SK-N-SH treated with all-trans-retinoic acid at 6 μM for 48 hours (cell line): ENCODE data around the gene USP22.
A peak's percentile ranks its signal among the peaks of the same experiment; 100 is the strongest.

Experiments
- ARNTL ChIP-seq: fragments of 450-650 bp; formaldehyde crosslinking; IDR thresholded peaks from 2 replicates; pipeline ENCODE4 v1.5.0; 2020; ENCODE audit warnings: low read depth, mild to moderate bottlenecking, moderate library complexity, borderline replicate concordance
- BACH2 ChIP-seq: fragments of 250-450 bp; sonication (Bioruptor Pico); IDR thresholded peaks from 2 replicates; pipeline ENCODE4 v1.9.0; 2021; ENCODE audit warnings: mild to moderate bottlenecking, borderline replicate concordance
- CREB5 ChIP-seq: fragments of 250-450 bp; sonication (Bioruptor Pico); IDR thresholded peaks from 2 replicates; pipeline ENCODE4 v1.5.1; 2020; ENCODE audit warnings: low read depth, mild to moderate bottlenecking, moderate library complexity
- ESRRG ChIP-seq: fragments of 250-450 bp; sonication (Bioruptor Pico); IDR thresholded peaks from 2 replicates; pipeline ENCODE4 v1.6.1; 2021; ENCODE audit warnings: mild to moderate bottlenecking
- ISL1 ChIP-seq: fragments of 250-450 bp; sonication (Bioruptor Pico); IDR thresholded peaks from 2 replicates; pipeline ENCODE4 v2.1.2; 2022; ENCODE audit warnings: mild to moderate bottlenecking, moderate library complexity
- PATZ1 ChIP-seq: fragments of 250-450 bp; sonication (Bioruptor Pico); IDR thresholded peaks from 2 replicates; pipeline ENCODE4 v1.8.0; 2020; ENCODE audit warnings: mild to moderate bottlenecking, moderate library complexity, borderline replicate concordance
- PPARA ChIP-seq: fragments of 250-450 bp; sonication (Bioruptor Pico); IDR thresholded peaks from 2 replicates; pipeline ENCODE4 v1.5.0; 2020; ENCODE audit warnings: mild to moderate bottlenecking, borderline replicate concordance
- SNAI2 ChIP-seq: fragments of 250-450 bp; sonication (Bioruptor Pico); IDR thresholded peaks from 2 replicates; pipeline ENCODE4 v1.5.0; 2020; ENCODE audit warnings: mild to moderate bottlenecking, moderate library complexity
- TCF4 ChIP-seq: fragments of 250-450 bp; sonication (Bioruptor Pico); IDR thresholded peaks from 2 replicates; pipeline ENCODE4 v1.8.0; 2021; ENCODE audit warnings: mild to moderate bottlenecking, moderate library complexity, borderline replicate concordance
- TSHZ2 ChIP-seq: fragments of 250-450 bp; sonication (Bioruptor Pico); IDR thresholded peaks from 2 replicates; pipeline ENCODE4 v1.5.0; 2020; ENCODE audit warnings: mild to moderate bottlenecking, moderate library complexity
- ZFP3 ChIP-seq: fragments of 250-450 bp; sonication (Bioruptor Pico); IDR thresholded peaks from 2 replicates; pipeline ENCODE4 v1.5.0; 2020; ENCODE audit warnings: mild to moderate bottlenecking, moderate library complexity
- ZFP30 ChIP-seq: fragments of 450-650 bp; formaldehyde crosslinking; IDR thresholded peaks from 2 replicates; pipeline ENCODE4 v1.5.0; 2022; ENCODE audit warnings: mild to moderate bottlenecking, moderate library complexity
- ZNF70 ChIP-seq: fragments of 450-650 bp; formaldehyde crosslinking; IDR thresholded peaks from 2 replicates; pipeline ENCODE4 v1.5.0; 2020; ENCODE audit warnings: mild to moderate bottlenecking, moderate library complexity

- no peak for TF ChIP-seq ZFP30 (CRISPR knock-in tag)
- TF ChIP-seq PATZ1 (CRISPR knock-in tag), result peak; percentile 84; the same call in 1 of the 2 replicates
- no peak for TF ChIP-seq PPARA (CRISPR knock-in tag)
- no peak for TF ChIP-seq TCF4 (CRISPR knock-in tag)
- no peak for TF ChIP-seq BACH2 (CRISPR knock-in tag)
- TF ChIP-seq CREB5 (CRISPR knock-in tag), result no peak
- no peak for TF ChIP-seq SNAI2
- TF ChIP-seq TSHZ2 (CRISPR knock-in tag), result no peak
- TF ChIP-seq ARNTL (CRISPR knock-in tag), result no peak
- no peak for TF ChIP-seq ZFP3 (CRISPR knock-in tag)
- TF ChIP-seq ESRRG (CRISPR knock-in tag), result no peak
- no peak for TF ChIP-seq ISL1 (CRISPR knock-in tag)
- TF ChIP-seq ZNF70 (CRISPR knock-in tag), result no peak
Observed at GRCh38 chr17:21041741-21042457, 912 bp downstream of the USP22 start.
